ENCODE data around the gene CCDC24. TPM values are rescaled to one million over a fixed set of nuclear protein-coding genes. Genes with fewer than 3 reads are reported as not detected.
A peak's percentile ranks its signal among the peaks of the same experiment; 100 is the strongest.

CCDC24 gene
- total and polyA plus RNA-seq, 9 of the 15 experiments (the other 6 are each of a cell fraction or from before 2014, with no cell fraction given): 0.31 to 4.5 (median 1.5) TPM

DNA sequence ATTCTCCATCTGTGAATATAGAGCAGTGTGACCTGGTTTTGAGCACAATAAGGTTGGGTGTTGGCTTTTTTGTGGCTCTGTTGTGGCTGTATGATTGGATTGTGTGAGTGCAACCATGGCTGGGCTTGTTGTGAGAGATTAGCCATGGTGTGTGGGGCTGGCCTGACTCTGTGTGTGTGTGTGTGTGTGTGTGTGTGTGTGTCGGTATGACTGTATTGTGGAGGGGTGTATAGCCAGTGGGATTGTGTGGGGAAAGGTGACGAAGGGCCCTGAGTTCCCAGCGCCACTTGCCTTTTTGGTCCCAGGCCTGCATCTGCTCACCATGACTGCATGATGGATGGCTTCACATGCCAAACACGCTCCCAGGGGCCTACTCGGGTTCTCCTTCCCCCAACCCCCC is 45.8 kb downstream of the CCDC24 start:
- BruUV-seq (replicated peaks): no TSS peak
- intact Hi-C loops (cut with micrococcal nuclease) (loop anchor here (5.0 kb wide), 1 partner anchor 90 kb away; the partner anchor contains the start of gene IPO13), in situ Hi-C loops (cut with MboI) (no loop called here)
- CTCF ChIA-PET (ENCODE audit: low intra/inter-chr PET ratio): interaction anchor here (1.0 to 3.7 kb wide), 7 partner anchors 10 to 274 kb away, joined by 3 to 56 read pairs (median 5); partner anchors contain the start of gene B4GALT2
- Histone ChIP-seq H3K4me3 (no peak overlapping the region), H3K27me3 (ENCODE audit: control insufficient read depth in 2 of 2, insufficient read depth in 2 of 2, low read length in 2 of 2) (no peaks in the 10 kb centered on the region), H3K9ac (ENCODE audit: insufficient read depth in 1 of 2, low read depth in 2 of 2, low read length in 2 of 2) (peak overlapping the region in 1 of 2 experiments; percentile 24; a peak in 2 of 4 replicates), H3K9me1 (ENCODE audit: control insufficient read depth, insufficient read depth, low read length) (no peaks in the 10 kb centered on the region), H3K9me3 (replicated peaks; ENCODE audit: control insufficient read depth, insufficient read depth, low read depth, low read length) (no peaks in the 10 kb centered on the region), H3K27ac (ENCODE audit: extremely low read depth, low read depth, low read length) (peak overlapping the region; percentile 40; the same call in 2 of the 3 replicates), H2AFZ (ENCODE audit: low read depth, low read length) (peak overlapping the region; percentile 74), H4K20me1 (replicated peaks; ENCODE audit: control insufficient read depth, insufficient read depth, low read length) (no peaks in the 10 kb centered on the region), H3K4me2 (ENCODE audit: insufficient read depth, low read length) (peak overlapping the region; percentile 49), H3K36me3 (ENCODE audit: control insufficient read depth, insufficient read depth, low read length) (no peaks in the 10 kb centered on the region), H3K79me2 (ENCODE audit: control insufficient read depth, insufficient read depth, low read length) (no peaks in the 10 kb centered on the region), H3K4me1 (replicated peaks in 1 of 2; ENCODE audit: control insufficient read depth in 2 of 2, insufficient read depth in 2 of 2, low read length in 2 of 2) (peaks cover 54 to 57% of the 10 kb centered on the region in 2 experiments)
- POLR2A ChIA-PET: interaction anchor here (0.6 to 3.2 kb wide), 11 partner anchors 11 to 59 kb away, joined by 3 to 17 read pairs (median 8); no protein-coding TSS in a partner anchor
- 35% methylated on average over 5 of the region's 5 CpGs for WGBS (ENCODE audit: insufficient coverage, low coverage, missing lambda C conversion rate)
- peak in 2 of 4 experiments; percentile 40 to 67 for DNase-seq (ENCODE audit: extremely low read depth in 1 of 4, low spot score in 3 of 4)
- FAIRE-seq: no peak
- ATAC-seq: peak; percentile 3
- TF ChIP-seq, protein P1, sequence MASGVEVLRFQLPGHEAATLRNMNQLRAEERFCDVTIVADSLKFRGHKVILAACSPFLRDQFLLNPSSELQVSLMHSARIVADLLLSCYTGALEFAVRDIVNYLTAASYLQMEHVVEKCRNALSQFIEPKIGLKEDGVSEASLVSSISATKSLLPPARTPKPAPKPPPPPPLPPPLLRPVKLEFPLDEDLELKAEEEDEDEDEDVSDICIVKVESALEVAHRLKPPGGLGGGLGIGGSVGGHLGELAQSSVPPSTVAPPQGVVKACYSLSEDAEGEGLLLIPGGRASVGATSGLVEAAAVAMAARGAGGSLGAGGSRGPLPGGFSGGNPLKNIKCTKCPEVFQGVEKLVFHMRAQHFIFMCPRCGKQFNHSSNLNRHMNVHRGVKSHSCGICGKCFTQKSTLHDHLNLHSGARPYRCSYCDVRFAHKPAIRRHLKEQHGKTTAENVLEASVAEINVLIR (CRISPR knock-in tag; IDR thresholded peaks at IDR 0.05): no peak
- peak; percentile 30; the same call in 1 of the 2 replicates for TF ChIP-seq PHF21A (IDR thresholded peaks at IDR 0.05; ENCODE audit: borderline replicate concordance, low read depth)
- TF ChIP-seq MED1 (CRISPR knock-in tag; IDR thresholded peaks at IDR 0.05; ENCODE audit: borderline replicate concordance): no peak
- peak; percentile 15 for TF ChIP-seq TBP (optimal IDR thresholded peaks at IDR 0.05; ENCODE audit: low read depth, low read length)
- TF ChIP-seq, protein P2, sequence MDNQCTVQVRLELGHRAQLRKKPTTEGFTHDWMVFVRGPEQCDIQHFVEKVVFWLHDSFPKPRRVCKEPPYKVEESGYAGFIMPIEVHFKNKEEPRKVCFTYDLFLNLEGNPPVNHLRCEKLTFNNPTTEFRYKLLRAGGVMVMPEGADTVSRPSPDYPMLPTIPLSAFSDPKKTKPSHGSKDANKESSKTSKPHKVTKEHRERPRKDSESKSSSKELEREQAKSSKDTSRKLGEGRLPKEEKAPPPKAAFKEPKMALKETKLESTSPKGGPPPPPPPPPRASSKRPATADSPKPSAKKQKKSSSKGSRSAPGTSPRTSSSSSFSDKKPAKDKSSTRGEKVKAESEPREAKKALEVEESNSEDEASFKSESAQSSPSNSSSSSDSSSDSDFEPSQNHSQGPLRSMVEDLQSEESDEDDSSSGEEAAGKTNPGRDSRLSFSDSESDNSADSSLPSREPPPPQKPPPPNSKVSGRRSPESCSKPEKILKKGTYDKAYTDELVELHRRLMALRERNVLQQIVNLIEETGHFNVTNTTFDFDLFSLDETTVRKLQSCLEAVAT (IDR thresholded peaks at IDR 0.05): peak in 1 of 2 experiments; percentile 64; a peak in 2 of 4 replicates
- 0 out of 2 replicates have a peak, but pooled peaks have one; percentile 27 for TF ChIP-seq HDAC2 (IDR thresholded peaks at IDR 0.05)
- peak; percentile 63 for TF ChIP-seq ARID1B (IDR thresholded peaks at IDR 0.05)
- no peak for TF ChIP-seq CREM (IDR thresholded peaks at IDR 0.05; ENCODE audit: low read depth)
- TF ChIP-seq MTA3 (IDR thresholded peaks at IDR 0.05; ENCODE audit: borderline replicate concordance): no peak
- TF ChIP-seq NR3C1 (CRISPR knock-in tag; IDR thresholded peaks at IDR 0.05): peak; percentile 51; the same call in 1 of the 2 replicates
- TF ChIP-seq TRIM24 (IDR thresholded peaks at IDR 0.05): 0 out of 4 replicates have a peak, but pooled peaks of 1 of the 2 experiments have one; percentile 12
- TF ChIP-seq MAZ (CRISPR knock-in tag; conservative IDR thresholded peaks at IDR 0.05 in 1 of 2, IDR thresholded peaks at IDR 0.05 in 1 of 2): 0 out of 4 replicates have a peak, but pooled peaks of 1 of the 2 experiments have one; percentile 25
- TF ChIP-seq EHMT2 (IDR thresholded peaks at IDR 0.05): peak; percentile 82
- peak; percentile 44; the same call in 1 of the 2 replicates for TF ChIP-seq MTA2 (IDR thresholded peaks at IDR 0.05; ENCODE audit: low read depth)
- TF ChIP-seq ILK (tag; IDR thresholded peaks at IDR 0.05; ENCODE audit: borderline replicate concordance, low read depth): no peak
- TF ChIP-seq HLTF (IDR thresholded peaks at IDR 0.05): peak; percentile 75
- TF ChIP-seq, protein P3, sequence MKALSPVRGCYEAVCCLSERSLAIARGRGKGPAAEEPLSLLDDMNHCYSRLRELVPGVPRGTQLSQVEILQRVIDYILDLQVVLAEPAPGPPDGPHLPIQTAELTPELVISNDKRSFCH (CRISPR knock-in tag; IDR thresholded peaks at IDR 0.05): no peak
- TF ChIP-seq, protein P3 (tag; IDR thresholded peaks at IDR 0.05): no peak
- no peak for TF ChIP-seq ARNT (IDR thresholded peaks at IDR 0.05)
- TF ChIP-seq, protein P4, sequence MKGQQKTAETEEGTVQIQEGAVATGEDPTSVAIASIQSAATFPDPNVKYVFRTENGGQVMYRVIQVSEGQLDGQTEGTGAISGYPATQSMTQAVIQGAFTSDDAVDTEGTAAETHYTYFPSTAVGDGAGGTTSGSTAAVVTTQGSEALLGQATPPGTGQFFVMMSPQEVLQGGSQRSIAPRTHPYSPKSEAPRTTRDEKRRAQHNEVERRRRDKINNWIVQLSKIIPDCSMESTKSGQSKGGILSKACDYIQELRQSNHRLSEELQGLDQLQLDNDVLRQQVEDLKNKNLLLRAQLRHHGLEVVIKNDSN (CRISPR knock-in tag; IDR thresholded peaks at IDR 0.05): no peak
- TF ChIP-seq ZNF3 (CRISPR knock-in tag; IDR thresholded peaks at IDR 0.05): no peak
- TF ChIP-seq MEIS2 (IDR thresholded peaks at IDR 0.05; ENCODE audit: partially characterized antibody): peak; percentile 70
